Activated T-helper 9 cell treated with anti-CD3 and anti-CD28 coated beads, Interleukin-2, amount 50 U/mL, for 16 hours (primary cell): Measurements from ENCODE around the gene NUTM2D.
"Not testable (repeated sequence)": the region's sequence is repeated elsewhere in the genome, so short reads cannot be mapped to it uniquely, and the experiment has no call there.

Experiments
- DNase-seq: peaks from one replicate; pipeline ENCODE4 v3.0.0-alpha.2; 2020; ENCODE audit warnings: low read depth

Gene NUTM2D

GRCh38 chr10:87374091-87374490, 16.5 kb downstream of the NUTM2D start:
- not testable (repeated sequence) for DNase-seq

- DNase-seq: not testable (repeated sequence)
These were observed 21.6 kb downstream of the NUTM2D start for GRCh38 chr10:87379115-87379514.

DNA sequence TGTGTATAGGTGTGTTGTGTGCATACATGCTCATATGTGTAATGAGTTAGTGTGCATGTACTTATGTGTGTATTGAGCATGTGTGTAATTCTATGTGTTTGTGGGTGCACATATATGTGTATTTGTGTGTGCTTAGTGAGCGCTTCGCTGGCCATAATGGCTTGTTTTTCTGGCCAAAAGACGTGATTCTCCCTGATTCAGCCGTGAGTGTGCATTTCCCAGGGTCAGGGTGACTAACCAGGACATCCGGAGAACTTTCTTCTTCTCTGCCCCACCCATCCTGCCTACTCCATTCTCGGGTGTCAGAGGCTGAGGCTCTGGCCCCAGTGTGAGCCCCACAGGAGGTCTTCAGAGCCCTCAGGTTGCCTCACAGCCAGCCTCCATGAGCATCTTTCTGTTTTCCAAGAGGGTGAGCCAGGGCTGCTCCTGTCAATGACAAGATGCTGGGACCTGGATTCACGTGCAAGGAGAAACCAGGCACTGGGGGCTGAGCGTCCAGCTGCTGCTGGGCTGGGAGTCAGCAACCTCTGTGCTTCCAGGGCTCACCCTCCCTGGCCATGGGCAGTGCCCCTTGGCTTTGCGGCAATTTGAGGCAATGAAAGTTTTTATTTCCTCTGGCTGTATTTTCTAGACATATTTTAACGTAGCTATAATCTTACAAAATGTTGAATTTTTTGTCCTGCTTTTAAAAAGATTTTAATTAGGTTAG, 25.8 kb downstream of the NUTM2D start:
- DNase-seq: not testable (repeated sequence)

DNA sequence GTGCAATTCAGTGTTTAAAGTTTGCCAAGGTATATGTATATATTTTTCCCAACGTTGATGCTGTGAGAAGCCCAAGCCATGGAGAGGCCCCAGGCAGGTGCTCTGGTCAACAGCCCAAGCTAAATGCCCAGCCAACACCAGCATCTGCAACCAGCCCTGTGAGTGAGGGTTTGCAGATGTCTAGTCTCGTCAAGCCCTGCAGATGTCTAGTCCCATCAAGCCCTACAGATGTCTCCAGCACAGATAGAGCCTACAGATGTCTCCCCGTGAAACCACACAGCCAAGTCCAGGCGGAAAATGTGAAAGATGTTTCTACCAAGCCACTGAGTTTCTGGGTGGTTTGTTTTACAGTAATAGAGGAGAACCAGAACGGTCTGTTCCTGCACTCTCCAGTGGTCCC, 26.7 kb downstream of the NUTM2D start:
- not testable (repeated sequence) for DNase-seq

DNA sequence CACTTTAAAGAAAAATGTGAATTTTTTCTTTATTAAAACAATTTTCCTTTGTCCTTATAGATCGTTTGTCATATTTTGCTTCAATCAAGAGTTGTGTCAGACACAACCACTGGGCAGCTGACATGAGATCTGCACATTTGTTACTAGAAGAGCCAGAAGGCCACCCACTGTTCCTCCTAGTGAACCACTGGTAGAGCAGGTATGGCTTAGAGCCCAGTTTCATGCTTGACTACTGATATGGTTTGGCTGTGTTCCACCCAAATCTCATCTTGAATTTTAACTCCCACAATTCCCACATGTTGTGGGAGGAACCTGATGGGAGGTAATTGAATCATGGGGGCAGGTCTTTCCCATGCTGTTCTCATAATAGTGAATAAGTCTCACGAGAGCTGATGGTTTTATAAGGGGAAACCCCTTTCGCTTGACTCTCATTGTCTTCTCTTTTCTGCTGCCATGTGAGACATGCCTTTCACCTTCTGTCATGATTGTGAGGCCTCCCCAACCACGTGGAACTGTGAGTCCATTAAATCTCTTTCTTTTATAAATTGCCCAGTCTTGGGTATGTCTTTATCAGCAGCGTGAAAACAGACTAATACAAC, 28.3 kb downstream of the NUTM2D start:
- DNase-seq: not testable (repeated sequence)

- not testable (repeated sequence) for DNase-seq
These were observed 33.8 kb downstream of the NUTM2D start for GRCh38 chr10:87391360-87391759.

GRCh38 chr10:87396206-87396605, 38.7 kb downstream of the NUTM2D start:
- not testable (repeated sequence) for DNase-seq

DNA sequence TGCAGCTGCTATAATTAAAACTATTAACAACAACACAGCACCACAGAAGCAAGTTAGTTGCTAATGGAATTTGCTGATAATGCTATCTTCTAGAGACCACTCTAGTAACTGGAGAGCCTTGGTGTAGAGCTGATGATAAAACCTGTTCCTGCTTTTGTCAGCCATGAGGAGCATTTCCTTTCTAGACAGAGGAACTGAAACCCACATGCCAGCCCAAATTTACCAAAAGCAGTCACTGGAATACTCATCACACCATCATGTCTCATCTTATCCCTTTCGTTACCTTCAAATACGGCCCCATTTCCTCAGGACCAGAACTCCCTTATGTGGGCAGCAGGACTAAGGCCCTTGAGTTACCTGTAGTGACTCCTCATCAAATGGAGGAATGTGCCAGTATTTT, 40.9 kb downstream of the NUTM2D start:
- DNase-seq: not testable (repeated sequence)

DNA sequence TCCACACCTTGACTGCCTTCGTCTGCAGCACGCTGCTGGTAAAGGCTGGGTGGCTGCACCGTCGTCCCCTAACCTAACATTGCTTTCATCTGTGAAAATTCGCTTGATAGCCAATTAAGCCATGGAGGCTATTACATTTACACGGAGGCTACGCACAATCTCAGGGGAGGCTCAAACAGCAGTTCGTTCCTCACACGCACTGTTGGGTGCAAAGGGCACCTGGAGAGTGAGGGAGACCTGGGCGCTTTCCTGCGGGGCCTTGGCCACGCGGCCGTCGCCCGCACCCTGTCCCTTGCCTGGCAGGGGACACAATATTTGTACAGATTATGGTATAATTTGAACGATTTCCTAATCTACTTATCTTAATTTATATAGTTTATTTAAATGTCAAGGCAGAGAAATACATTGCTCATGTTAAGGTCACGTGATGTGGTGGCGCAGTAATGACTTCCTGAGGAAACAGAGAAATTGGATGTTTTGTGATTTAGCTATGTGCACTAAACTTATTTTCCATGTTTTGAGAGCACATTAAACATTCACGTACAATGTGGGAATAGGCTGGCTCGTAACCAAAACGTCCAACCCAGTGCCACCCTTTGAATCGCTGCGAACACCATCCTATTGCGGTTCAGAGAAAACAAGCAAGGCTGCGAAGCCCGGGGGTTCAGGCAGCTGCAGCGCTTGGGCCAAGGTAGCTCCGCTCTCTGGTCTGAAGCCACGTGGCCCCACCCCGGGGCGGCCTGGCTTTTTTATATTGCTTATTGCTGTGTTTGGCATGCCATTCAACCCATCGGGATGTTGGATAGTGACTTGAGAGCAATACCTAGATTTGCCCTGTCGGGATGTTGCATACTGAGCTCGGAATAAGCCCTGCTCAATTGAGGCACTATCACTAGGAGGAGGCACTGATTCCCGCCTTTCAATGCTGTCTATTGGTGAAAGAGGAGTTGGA, 50.2 kb downstream of the NUTM2D start:
- not testable (repeated sequence) for DNase-seq

DNA sequence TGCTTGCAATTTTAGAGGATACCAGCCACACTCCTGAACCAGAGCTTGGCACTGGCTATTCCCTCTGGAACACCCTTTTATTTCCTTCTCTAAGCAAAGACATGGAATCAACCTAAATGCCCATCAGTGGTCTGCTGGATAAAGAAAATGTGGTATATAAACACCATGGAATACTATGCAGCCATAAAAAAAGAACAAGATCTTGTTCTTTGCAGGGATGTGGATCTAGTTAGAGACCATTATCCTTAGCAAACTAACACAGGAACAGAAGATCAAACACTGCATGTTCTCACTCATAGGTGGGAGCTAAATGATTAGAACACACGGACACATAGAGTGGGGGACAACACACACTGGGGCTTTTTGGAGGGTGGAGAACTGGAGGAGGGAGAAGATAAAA, 56.4 kb downstream of the NUTM2D start:
- DNase-seq: not testable (repeated sequence)
